Kidney epithelial cell (primary cell): ENCODE measurements around the gene INPP5K. TPM values are rescaled to one million over a fixed set of nuclear protein-coding genes. Genes with fewer than 3 reads are reported as not detected.

ENCODE experiments used
- DNase-seq: peaks from one replicate; pipeline ENCODE4 v3.0.0-alpha.2; 2010; ENCODE audit warnings: low read depth
- H3K27me3 ChIP-seq: 2 replicates; pipeline ENCODE4 v1.6.0; 2011; ENCODE audit warnings: low read length; ENCODE audit not compliant: control insufficient read depth, insufficient read depth
- H3K36me3 ChIP-seq: 2 replicates; pipeline ENCODE4 v1.5.1; 2011; ENCODE audit warnings: low read length; ENCODE audit not compliant: control insufficient read depth, insufficient read depth
- H3K4me3 ChIP-seq: 2 replicates; pipeline ENCODE4 v1.5.1; 2011; ENCODE audit warnings: low read depth, mild to moderate bottlenecking, control low read depth, low read length
- CTCF ChIP-seq: IDR thresholded peaks from 2 replicates; pipeline ENCODE4 v1.5.1; 2011; ENCODE audit warnings: mild to moderate bottlenecking, moderate library complexity, low read length, control low read depth, inconsistent platforms; ENCODE audit not compliant: insufficient read depth, poor library complexity, severe bottlenecking
- total RNA-seq: library from RNA; depleted of rRNA; stranded (reverse); fragments of >200 nt; gene quantifications from 2 replicates; pipeline ENCODE4 v1.2.3, GENCODE V29; 2015

The INPP5K gene
- total RNA-seq, 1 donor from 2014 or later, result 59.5 TPM

DNA sequence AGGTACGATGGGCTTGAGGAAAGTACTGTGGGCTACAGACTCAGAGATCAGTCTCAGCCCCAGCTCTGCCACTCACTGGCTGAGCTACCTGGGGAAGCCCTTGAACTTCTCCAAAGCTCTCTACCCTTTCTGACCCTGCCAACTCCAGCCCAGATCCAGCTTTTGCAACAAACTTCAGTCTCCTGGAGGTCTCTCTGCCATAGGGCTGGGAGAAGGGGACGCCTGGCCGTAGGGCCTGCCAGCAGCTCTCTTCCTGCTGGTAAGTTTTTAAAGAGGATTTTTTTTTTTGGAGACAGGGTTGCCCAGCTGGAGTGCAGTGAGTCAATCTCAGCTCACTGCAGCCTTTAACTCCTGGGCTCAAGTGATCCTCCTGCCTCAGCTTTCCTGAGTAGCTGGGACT is 11.5 kb downstream of the INPP5K start:
- no peaks in the 10 kb centered on the region for H3K36me3 ChIP-seq
- no peak for DNase-seq
- H3K27me3 ChIP-seq, result no peaks in the 10 kb centered on the region
- TF ChIP-seq CTCF, result no peak
- no peak overlapping the region for H3K4me3 ChIP-seq

DNA sequence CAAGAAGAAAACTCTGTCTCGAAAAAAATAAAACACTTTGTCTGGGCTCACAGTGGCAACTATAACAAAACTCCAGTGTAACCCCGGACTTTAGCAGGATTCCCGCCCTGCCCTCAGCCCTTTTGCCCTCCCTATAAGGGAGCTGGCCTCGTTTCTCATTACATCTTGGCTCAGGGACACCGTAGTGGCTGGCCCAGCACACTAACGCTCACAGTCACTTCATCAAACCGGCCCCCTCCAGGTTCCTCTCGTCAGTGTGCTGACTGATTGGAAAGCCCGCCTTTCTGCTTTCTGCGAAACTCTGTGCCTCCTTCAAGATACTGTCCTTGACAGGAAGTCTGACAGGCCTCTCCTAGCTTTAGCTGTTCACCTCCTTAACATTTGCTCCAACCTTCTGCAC is 12.7 kb downstream of the INPP5K start:
- H3K27me3 ChIP-seq, result no peaks in the 10 kb centered on the region
- DNase-seq, result no peak
- TF ChIP-seq CTCF, result no peak

GRCh38 chr17:1498869-1499268 is 17.5 kb downstream of the INPP5K start:
- H3K4me3 ChIP-seq, result no peak overlapping the region
- TF ChIP-seq CTCF, result no peak
- no peaks in the 10 kb centered on the region for H3K36me3 ChIP-seq
- DNase-seq, result no peak
- no peaks in the 10 kb centered on the region for H3K27me3 ChIP-seq

More for the DNA sequence above, 12.7 kb downstream of the INPP5K start:
- Histone ChIP-seq H3K36me3 (no peaks in the 10 kb centered on the region), H3K4me3 (no peak overlapping the region)

DNA sequence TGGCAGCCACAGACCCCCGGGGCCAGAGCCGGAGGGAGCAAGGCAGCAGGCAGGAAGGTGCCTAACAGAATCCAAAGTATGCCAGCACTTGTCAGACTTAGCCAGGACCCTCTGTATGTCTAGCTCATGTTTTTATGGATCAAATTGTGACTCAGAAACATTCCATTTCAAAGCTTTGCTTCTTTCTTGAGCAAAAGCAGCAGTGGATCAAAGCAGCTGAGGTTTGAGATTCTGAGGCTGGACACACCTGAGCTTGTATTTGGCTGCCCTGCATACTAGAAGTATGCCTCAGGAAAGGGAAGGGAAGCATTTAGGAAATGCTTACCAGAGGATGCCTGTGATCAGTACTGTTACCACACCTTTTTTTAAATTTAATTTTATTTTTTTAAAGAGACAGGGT is 18.2 kb downstream of the INPP5K start:
- Histone ChIP-seq H3K36me3 (no peaks in the 10 kb centered on the region), H3K27me3 (no peaks in the 10 kb centered on the region), H3K4me3 (no peak overlapping the region)
- no peak for DNase-seq
- TF ChIP-seq CTCF, result no peak

DNA sequence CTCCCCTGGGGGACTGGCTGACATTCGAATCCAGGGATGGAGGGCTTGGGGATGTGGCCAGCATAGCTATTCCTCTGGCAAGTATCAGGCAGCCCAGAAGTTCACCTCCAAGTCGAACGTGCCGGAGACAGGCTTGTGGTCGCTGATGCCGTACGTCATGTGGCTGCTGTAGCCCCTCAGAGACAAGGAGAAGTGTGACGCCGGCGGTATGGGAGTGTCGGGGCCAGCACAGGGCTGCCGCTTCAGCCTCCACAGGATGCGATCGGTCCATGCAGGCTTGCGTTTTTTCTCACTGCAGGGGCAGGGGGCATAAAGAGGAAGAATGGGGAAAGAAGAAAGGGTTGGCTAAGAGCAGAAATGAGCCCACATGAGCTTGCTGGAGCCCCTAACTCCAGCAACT is 18.6 kb downstream of the INPP5K start:
- Histone ChIP-seq H3K27me3 (no peaks in the 10 kb centered on the region), H3K36me3 (no peaks in the 10 kb centered on the region), H3K4me3 (no peak overlapping the region)
- no peak for DNase-seq
- TF ChIP-seq CTCF, result no peak

- no peak for TF ChIP-seq CTCF
- no peaks in the 10 kb centered on the region for H3K36me3 ChIP-seq
- no peaks in the 10 kb centered on the region for H3K27me3 ChIP-seq
- H3K4me3 ChIP-seq, result no peak overlapping the region
- no peak for DNase-seq
Measured at GRCh38 chr17:1496869-1497268, 19.5 kb downstream of the INPP5K start.
